Fibroblast of lung (primary cell): ENCODE data around the gene KCNK15. TPM values are rescaled to one million over a fixed set of nuclear protein-coding genes. Genes with fewer than 3 reads are reported as not detected.

ENCODE experiments used
- DNase-seq, 2 donors: peaks; one replicate each; pipeline versions ENCODE4 v3.0.0 to v3.0.0-alpha.2; 2010; ENCODE audit warnings: low read depth in 2 of 2
- H2AFZ ChIP-seq: 2 replicates; pipeline ENCODE4 v1.5.1; 2012; ENCODE audit warnings: low read length, control low read depth, inconsistent platforms
- H3K27ac ChIP-seq: 2 replicates; pipeline ENCODE4 v1.5.1; 2011; ENCODE audit warnings: low read length, control low read depth; ENCODE audit not compliant: insufficient read depth
- H3K27me3 ChIP-seq: 2 replicates; pipeline ENCODE4 v1.5.1; 2011; ENCODE audit warnings: mild to moderate bottlenecking, low read length; ENCODE audit not compliant: control insufficient read depth, insufficient read depth
- H3K36me3 ChIP-seq: 2 replicates; pipeline ENCODE4 v1.5.1; 2011; ENCODE audit warnings: low read length; ENCODE audit not compliant: control insufficient read depth, insufficient read depth
- H3K4me1 ChIP-seq: 2 replicates; pipeline ENCODE4 v1.5.1; 2011; ENCODE audit warnings: low read length; ENCODE audit not compliant: control insufficient read depth, insufficient read depth; ENCODE audit errors: extremely low read depth
- H3K4me2 ChIP-seq: 2 replicates; pipeline ENCODE4 v1.5.1; 2011; ENCODE audit warnings: low read length, control low read depth; ENCODE audit not compliant: insufficient read depth; ENCODE audit errors: extremely low read depth
- H3K4me3 ChIP-seq, 4 experiments: fragments of 200-600 bp in 1 of 4; sonication (generic) in 1 of 4; replicated peaks in 1 of 4; 2 replicates each; pipeline ENCODE4 v1.5.1; 2011 to 2016; ENCODE audit warnings: low read length in 4 of 4, low read depth in 3 of 4, mild to moderate bottlenecking in 3 of 4, control low read depth in 2 of 4, inconsistent platforms in 1 of 4, mixed read lengths in 1 of 4; ENCODE audit not compliant: insufficient read depth in 1 of 4; ENCODE audit errors: control extremely low read depth in 1 of 4
- H3K79me2 ChIP-seq: 2 replicates; pipeline ENCODE4 v1.5.1; 2012; ENCODE audit warnings: mild to moderate bottlenecking, low read length, inconsistent platforms; ENCODE audit not compliant: control insufficient read depth, insufficient read depth
- H3K9ac ChIP-seq: 2 replicates; pipeline ENCODE4 v1.5.1; 2011; ENCODE audit warnings: mild to moderate bottlenecking, low read length, control low read depth; ENCODE audit not compliant: insufficient read depth
- H3K9me3 ChIP-seq: 2 replicates; pipeline ENCODE4 v1.5.1; 2012; ENCODE audit warnings: low read depth, low read length; ENCODE audit not compliant: control insufficient read depth, insufficient read depth
- H4K20me1 ChIP-seq: 2 replicates; pipeline ENCODE4 v1.5.1; 2011; ENCODE audit warnings: low read length; ENCODE audit not compliant: control insufficient read depth, insufficient read depth; ENCODE audit errors: extremely low read depth
- EZH2 ChIP-seq: IDR thresholded peaks from 2 replicates; pipeline ENCODE4 v1.5.1; 2012; ENCODE audit warnings: low read length, control low read depth, mild to moderate bottlenecking; ENCODE audit errors: missing control alignments
- polyA plus RNA-seq, 2 donors: library from polyadenylated mRNA; depleted of rRNA in 1 of 2; stranded (reverse) in 1 of 2; unstranded in 1 of 2; fragments of >200 nt; gene quantifications; 2 replicates each; pipeline ENCODE4 v1.2.1, GENCODE V29; 2011 to 2012; ENCODE audit warnings: missing spikeins in 1 of 2
- total RNA-seq: library from RNA; depleted of rRNA; stranded (reverse); fragments of >200 nt; gene quantifications from 2 replicates; pipeline ENCODE4 v1.2.1, GENCODE V29; 2014
- TF ChIP-seq, protein P1 (sequence below), 2 donors: IDR thresholded peaks in 1 of 2; conservative IDR thresholded peaks in 1 of 2; 1 replicate in 1 of 2; 2 replicates in 1 of 2; pipeline ENCODE4 v1.5.1; 2011 to 2012; ENCODE audit warnings: low read length in 2 of 2, control low read depth in 1 of 2, inconsistent platforms in 1 of 2, low read depth in 1 of 2, mild to moderate bottlenecking in 1 of 2

The KCNK15 gene
- total and polyA plus RNA-seq, 2 donors (not counting 1 experiment from before 2014, with no cell fraction given), result 1.8 to 2.2 TPM

GRCh38 chr20:44703956-44704488 is 41.6 kb upstream of the KCNK15 start:
- Histone ChIP-seq H3K27me3 (peaks cover 2% of the 10 kb centered on the region), H3K9me3 (no peaks in the 10 kb centered on the region), H3K27ac (no peak overlapping the region), H3K4me1 (peaks cover 34% of the 10 kb centered on the region), H3K4me2 (no peak overlapping the region), H2AFZ (no peak overlapping the region), H3K9ac (no peak overlapping the region), H3K36me3 (no peaks in the 10 kb centered on the region), H4K20me1 (no peaks in the 10 kb centered on the region), H3K79me2 (no peaks in the 10 kb centered on the region), H3K4me3 (no peak overlapping the region)
- no peak for DNase-seq
- TF ChIP-seq EZH2, result no peak
- TF ChIP-seq, protein P1, sequence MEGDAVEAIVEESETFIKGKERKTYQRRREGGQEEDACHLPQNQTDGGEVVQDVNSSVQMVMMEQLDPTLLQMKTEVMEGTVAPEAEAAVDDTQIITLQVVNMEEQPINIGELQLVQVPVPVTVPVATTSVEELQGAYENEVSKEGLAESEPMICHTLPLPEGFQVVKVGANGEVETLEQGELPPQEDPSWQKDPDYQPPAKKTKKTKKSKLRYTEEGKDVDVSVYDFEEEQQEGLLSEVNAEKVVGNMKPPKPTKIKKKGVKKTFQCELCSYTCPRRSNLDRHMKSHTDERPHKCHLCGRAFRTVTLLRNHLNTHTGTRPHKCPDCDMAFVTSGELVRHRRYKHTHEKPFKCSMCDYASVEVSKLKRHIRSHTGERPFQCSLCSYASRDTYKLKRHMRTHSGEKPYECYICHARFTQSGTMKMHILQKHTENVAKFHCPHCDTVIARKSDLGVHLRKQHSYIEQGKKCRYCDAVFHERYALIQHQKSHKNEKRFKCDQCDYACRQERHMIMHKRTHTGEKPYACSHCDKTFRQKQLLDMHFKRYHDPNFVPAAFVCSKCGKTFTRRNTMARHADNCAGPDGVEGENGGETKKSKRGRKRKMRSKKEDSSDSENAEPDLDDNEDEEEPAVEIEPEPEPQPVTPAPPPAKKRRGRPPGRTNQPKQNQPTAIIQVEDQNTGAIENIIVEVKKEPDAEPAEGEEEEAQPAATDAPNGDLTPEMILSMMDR (conservative IDR thresholded peaks at IDR 0.05 in 1 of 2, IDR thresholded peaks at IDR 0.05 in 1 of 2; ENCODE audit: low read depth in 1 of 2, low read length in 2 of 2), result no peak

DNA sequence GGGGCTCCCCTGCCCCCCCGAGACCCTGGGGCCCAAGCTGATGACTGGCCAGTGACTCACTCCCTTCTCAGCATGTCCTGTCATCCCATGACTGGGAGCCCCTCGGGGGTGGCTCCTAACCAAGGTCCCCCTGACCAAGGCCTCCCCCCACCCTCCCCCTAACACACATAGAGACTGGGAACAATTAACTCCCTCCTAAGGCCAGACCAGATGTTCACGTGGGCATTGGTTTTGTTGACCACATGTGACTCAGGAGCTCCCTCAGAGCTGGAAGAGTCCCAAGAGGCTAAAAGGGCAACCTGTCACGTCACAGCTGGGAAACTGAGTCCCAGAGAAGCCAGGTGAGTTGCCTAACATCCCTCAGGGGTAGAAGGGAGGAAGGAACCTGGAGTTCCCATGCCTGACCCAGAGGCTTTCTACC is 41.1 kb upstream of the KCNK15 start:
- Histone ChIP-seq H3K4me3 (no peak overlapping the region), H3K27ac (no peak overlapping the region), H3K4me1 (peaks cover 34% of the 10 kb centered on the region), H3K9me3 (no peaks in the 10 kb centered on the region), H3K4me2 (no peak overlapping the region), H3K9ac (no peak overlapping the region), H3K79me2 (no peaks in the 10 kb centered on the region), H2AFZ (no peak overlapping the region), H4K20me1 (no peaks in the 10 kb centered on the region), H3K36me3 (no peaks in the 10 kb centered on the region), H3K27me3 (peaks cover 2% of the 10 kb centered on the region)
- TF ChIP-seq EZH2, result no peak
- TF ChIP-seq, protein P1 (conservative IDR thresholded peaks at IDR 0.05 in 1 of 2, IDR thresholded peaks at IDR 0.05 in 1 of 2; ENCODE audit: low read depth in 1 of 2, low read length in 2 of 2), result no peak
- DNase-seq, result peak; percentile 77 to 83

DNA sequence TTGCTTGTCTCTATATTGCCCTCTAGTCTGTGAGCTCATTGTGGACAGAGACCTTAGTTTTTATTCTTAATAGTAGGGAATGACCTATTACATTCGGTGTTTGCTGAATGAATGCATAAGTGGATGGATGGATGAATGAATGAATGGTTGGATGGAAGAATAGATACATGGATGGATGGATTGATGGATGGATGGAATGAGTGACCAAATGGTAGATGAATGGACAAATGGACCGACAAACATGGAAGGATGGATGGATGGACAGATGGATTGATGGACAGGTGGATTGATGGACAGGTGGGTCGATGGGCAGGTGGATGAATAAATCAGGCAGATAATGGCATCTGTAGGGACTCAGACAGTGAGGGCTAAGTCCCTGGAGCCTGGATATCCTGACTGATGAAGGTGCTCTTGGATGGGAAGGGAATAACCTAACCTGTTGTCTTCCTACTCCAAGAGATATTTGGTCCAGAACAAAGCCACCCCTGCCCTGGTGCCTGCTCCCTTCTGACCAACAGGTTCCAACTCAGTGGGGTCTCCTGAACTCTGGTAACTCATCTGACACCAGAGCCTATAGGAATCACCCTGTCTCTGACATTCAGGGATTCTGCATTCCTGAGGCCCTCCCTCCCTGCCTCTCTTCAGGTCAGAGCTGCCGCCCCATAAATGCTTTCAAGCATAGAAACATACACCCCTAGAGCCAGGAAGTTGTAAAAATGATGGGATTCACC is 40.1 kb upstream of the KCNK15 start:
- H3K27ac ChIP-seq, result no peak overlapping the region
- no peaks in the 10 kb centered on the region for H3K79me2 ChIP-seq
- no peaks in the 10 kb centered on the region for H3K27me3 ChIP-seq
- no peak for TF ChIP-seq EZH2
- TF ChIP-seq, protein P1 (conservative IDR thresholded peaks at IDR 0.05 in 1 of 2, IDR thresholded peaks at IDR 0.05 in 1 of 2; ENCODE audit: low read depth in 1 of 2, low read length in 2 of 2), result no peak
- H3K4me1 ChIP-seq, result peaks cover 34% of the 10 kb centered on the region
- no peak for DNase-seq
- no peak overlapping the region for H3K4me3 ChIP-seq
- no peak overlapping the region for H3K4me2 ChIP-seq
- H3K9me3 ChIP-seq, result no peaks in the 10 kb centered on the region
- no peak overlapping the region for H3K9ac ChIP-seq
- H2AFZ ChIP-seq, result no peak overlapping the region
- no peaks in the 10 kb centered on the region for H4K20me1 ChIP-seq
- H3K36me3 ChIP-seq, result no peaks in the 10 kb centered on the region
